ENCODE data around the gene MEX3D.
A peak's percentile ranks its signal among the peaks of the same experiment; 100 is the strongest.

MEX3D gene

GRCh38 chr19:1592755-1593500 lies 24.8 kb upstream of the MEX3D start, which contains the start of gene MBD3:
Gene MBD3, minus strand, starts transcription at chr19:1592865. Its CDS starts 234 bp downstream, at chr19:1592631.
- peak; percentile 55 to 92 for DNase-seq

GRCh38 chr19:1592024-1592754 lies 24.1 kb upstream of the MEX3D start:
- DNase-seq, result peak; percentile 30 to 88

GRCh38 chr19:1591421-1592023 lies 23.4 kb upstream of the MEX3D start:
- no peak for DNase-seq

- DNase-seq, result peak in 1 of 2 experiments; percentile 17
Measured at GRCh38 chr19:1590641-1591397, 22.7 kb upstream of the MEX3D start.

- no peak for DNase-seq
Measured at GRCh38 chr19:1587872-1588271, 19.7 kb upstream of the MEX3D start.

- DNase-seq, result no peak
Measured at GRCh38 chr19:1585243-1585580, 17.1 kb upstream of the MEX3D start.

- DNase-seq, result no peak
Measured at GRCh38 chr19:1584500-1585242, 16.5 kb upstream of the MEX3D start.

- DNase-seq, result no peak
Measured at GRCh38 chr19:1582201-1582600, 14.1 kb upstream of the MEX3D start.

- DNase-seq, result no peak
Measured at GRCh38 chr19:1580957-1581356, 12.8 kb upstream of the MEX3D start.

- DNase-seq, result no peak
Measured at GRCh38 chr19:1580382-1580781, 12.3 kb upstream of the MEX3D start.

GRCh38 chr19:1579222-1579621 lies 11.1 kb upstream of the MEX3D start:
- no peak for DNase-seq

GRCh38 chr19:1577929-1578618 lies 9.9 kb upstream of the MEX3D start:
- DNase-seq, result no peak

GRCh38 chr19:1577090-1577928 lies 9.2 kb upstream of the MEX3D start:
- DNase-seq, result no peak

GRCh38 chr19:1576242-1577089 lies 8.3 kb upstream of the MEX3D start:
- DNase-seq, result no peak

- DNase-seq, result no peak
Measured at GRCh38 chr19:1575323-1576241, 7.5 kb upstream of the MEX3D start.

GRCh38 chr19:1574354-1575136 lies 6.4 kb upstream of the MEX3D start:
- no peak for DNase-seq

- no peak for DNase-seq
Measured at GRCh38 chr19:1572795-1573194, 4.7 kb upstream of the MEX3D start.

GRCh38 chr19:1571358-1571757 lies 3.2 kb upstream of the MEX3D start:
- DNase-seq, result no peak

Measured in NCI-H526 (cell line).